Measurements from ENCODE around the gene MS4A7. TPM values are rescaled to one million over a fixed set of nuclear protein-coding genes. Genes with fewer than 3 reads are reported as not detected.

Gene MS4A7
- total RNA-seq, 2 donors from 2014 or later: 16.0 to 27.7 TPM

DNA sequence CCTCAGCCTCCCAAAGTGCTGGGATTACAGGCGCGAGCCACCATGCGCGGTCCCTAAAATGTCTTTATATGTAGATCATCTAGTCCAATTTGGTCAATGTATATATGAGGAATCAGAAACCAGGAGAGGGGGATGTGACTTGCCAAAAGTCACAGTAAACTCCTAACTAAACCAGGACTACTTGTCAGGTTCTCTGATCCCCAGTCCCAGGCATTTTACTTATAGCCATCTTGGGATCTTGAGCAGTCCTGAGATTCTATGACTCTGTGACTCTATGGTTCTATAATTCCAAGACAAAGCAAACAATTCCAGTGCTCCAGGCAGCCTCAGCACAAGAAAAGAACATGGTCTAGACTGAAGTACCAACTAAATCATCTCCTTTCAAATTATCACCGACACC, 50.9 kb downstream of the MS4A7 start, which contains the start of gene MS4A5:
Gene MS4A5, plus strand, starts transcription at position 301 of the 400 bp plus-strand sequence. CDS start 103 bp downstream, outside the sequence.
- Histone ChIP-seq H3K36me3 (no peaks in the 10 kb centered on the region), H3K27me3 (no peaks in the 10 kb centered on the region), H3K4me1 (no peaks in the 10 kb centered on the region), H3K4me3 (no peak within 1 kb of the TSS), H3K27ac (no peak within 1 kb of the TSS), H3K9me3 (no peaks in the 10 kb centered on the region)
- DNase-seq (ENCODE audit: low spot score): no peak
- TF ChIP-seq, protein P1, sequence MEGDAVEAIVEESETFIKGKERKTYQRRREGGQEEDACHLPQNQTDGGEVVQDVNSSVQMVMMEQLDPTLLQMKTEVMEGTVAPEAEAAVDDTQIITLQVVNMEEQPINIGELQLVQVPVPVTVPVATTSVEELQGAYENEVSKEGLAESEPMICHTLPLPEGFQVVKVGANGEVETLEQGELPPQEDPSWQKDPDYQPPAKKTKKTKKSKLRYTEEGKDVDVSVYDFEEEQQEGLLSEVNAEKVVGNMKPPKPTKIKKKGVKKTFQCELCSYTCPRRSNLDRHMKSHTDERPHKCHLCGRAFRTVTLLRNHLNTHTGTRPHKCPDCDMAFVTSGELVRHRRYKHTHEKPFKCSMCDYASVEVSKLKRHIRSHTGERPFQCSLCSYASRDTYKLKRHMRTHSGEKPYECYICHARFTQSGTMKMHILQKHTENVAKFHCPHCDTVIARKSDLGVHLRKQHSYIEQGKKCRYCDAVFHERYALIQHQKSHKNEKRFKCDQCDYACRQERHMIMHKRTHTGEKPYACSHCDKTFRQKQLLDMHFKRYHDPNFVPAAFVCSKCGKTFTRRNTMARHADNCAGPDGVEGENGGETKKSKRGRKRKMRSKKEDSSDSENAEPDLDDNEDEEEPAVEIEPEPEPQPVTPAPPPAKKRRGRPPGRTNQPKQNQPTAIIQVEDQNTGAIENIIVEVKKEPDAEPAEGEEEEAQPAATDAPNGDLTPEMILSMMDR (IDR thresholded peaks at IDR 0.05): no peak

DNA sequence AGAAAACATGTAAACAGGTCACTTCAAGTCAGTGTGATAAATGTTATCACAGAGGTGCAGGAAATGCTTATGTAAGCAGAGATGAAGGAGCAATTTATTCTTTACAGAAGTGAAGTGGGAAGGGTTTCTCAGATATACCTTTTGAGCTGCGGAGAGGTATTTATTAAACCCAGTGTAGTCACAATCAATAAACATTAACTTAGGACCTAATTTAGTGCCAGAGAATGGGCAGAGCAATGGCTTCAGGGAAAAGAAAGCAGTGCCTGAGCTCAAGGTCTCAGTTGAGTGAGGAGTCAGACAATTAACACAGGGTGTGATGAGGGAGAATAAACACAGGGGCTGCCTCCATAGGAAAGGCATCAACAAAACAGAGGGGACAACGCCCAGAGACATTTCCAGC, 52.9 kb downstream of the MS4A7 start:
- H3K27me3 ChIP-seq: no peaks in the 10 kb centered on the region
- no peaks in the 10 kb centered on the region for H3K9me3 ChIP-seq

DNA sequence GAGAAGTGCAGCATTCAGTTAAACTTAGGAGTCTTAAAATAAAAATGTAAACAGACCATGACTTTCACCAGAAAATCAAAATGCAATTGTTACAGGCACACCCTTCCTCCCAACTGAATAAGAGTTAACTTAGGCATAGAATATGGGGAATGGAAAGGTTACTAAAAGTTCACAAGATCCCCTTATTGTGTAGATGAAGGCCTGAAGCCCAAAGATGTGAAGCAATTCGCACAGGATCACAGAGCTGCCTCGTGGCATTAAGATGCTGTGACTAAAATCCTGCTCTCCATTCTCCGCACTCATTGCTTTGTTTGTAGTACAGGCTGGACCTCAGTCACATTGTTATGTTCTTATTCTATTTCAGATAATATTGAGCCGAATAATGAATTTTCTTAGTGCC, 55.1 kb downstream of the MS4A7 start:
- DNase-seq (ENCODE audit: low spot score): no peak
- Histone ChIP-seq H3K4me1 (no peaks in the 10 kb centered on the region), H3K4me3 (no peak overlapping the region), H3K9me3 (no peaks in the 10 kb centered on the region), H3K27me3 (no peaks in the 10 kb centered on the region), H3K36me3 (no peaks in the 10 kb centered on the region), H3K27ac (no peak overlapping the region)
- TF ChIP-seq, protein P1 (IDR thresholded peaks at IDR 0.05): no peak

More for the DNA sequence above, 52.9 kb downstream of the MS4A7 start:
- no peak overlapping the region for H3K4me3 ChIP-seq
- H3K27ac ChIP-seq: no peak overlapping the region
- TF ChIP-seq, protein P1 (IDR thresholded peaks at IDR 0.05): no peak
- no peaks in the 10 kb centered on the region for H3K4me1 ChIP-seq
- DNase-seq (ENCODE audit: low spot score): no peak
- no peaks in the 10 kb centered on the region for H3K36me3 ChIP-seq

Other genes with a start within 250 kb of the MS4A7 start
- gene MS4A6A, start 195.4 kb upstream of the MS4A7 start, total RNA-seq: 10 to 100 TPM; 15.6 to 40.8 TPM
- under 1 TPM; 0.59 to 0.71 TPM for gene MS4A4E, start 135.4 kb upstream of the MS4A7 start, total RNA-seq
- 10 to 100 TPM in 1 of 2 donors, 1 to 10 TPM in 1; 7.8 to 11.6 TPM for gene MS4A4A, start 97.9 kb upstream of the MS4A7 start, total RNA-seq
- gene MS4A6E, start 51.3 kb upstream of the MS4A7 start, total RNA-seq: not detected
- under 1 TPM; 0.48 to 0.94 TPM for gene MS4A14, start 17.9 kb downstream of the MS4A7 start, total RNA-seq
- gene MS4A5, start 51.0 kb downstream of the MS4A7 start, total RNA-seq: not detected
- gene MS4A1, start 77.3 kb downstream of the MS4A7 start, total RNA-seq: not detected
- not detected for gene MS4A12, start 114.2 kb downstream of the MS4A7 start, total RNA-seq
- gene MS4A13, start 136.9 kb downstream of the MS4A7 start, total RNA-seq: not detected

Measured in right atrium auricular region (tissue), 2 donors.